ENCODE measurements around the gene IP6K1.
A peak's percentile ranks its signal among the peaks of the same experiment; 100 is the strongest.
"Not testable (repeated sequence)": the region's sequence is repeated elsewhere in the genome, so short reads cannot be mapped to it uniquely, and the experiment has no call there.

The IP6K1 gene

GRCh38 chr3:49786357-49787181, at the start of gene IP6K1:
Gene IP6K1 (minus strand): TSS chr3:49786542. CDS start chr3:49748040, 38,502 bp downstream.
- peak; percentile 98 for DNase-seq

- no peak for DNase-seq
These were observed 45.0 kb upstream of the IP6K1 start for GRCh38 chr3:49831341-49831740.

- no peak for DNase-seq
These were observed 39.7 kb upstream of the IP6K1 start for GRCh38 chr3:49826016-49826415.

- DNase-seq: not testable (repeated sequence)
These were observed 36.8 kb upstream of the IP6K1 start for GRCh38 chr3:49823131-49823530.

- no peak for DNase-seq
These were observed 27.3 kb upstream of the IP6K1 start, which contains the start of gene UBA7 for GRCh38 chr3:49813497-49814174. Gene UBA7 (minus strand): TSS chr3:49813953. CDS start chr3:49813787, 166 bp downstream.

GRCh38 chr3:49812916-49813496, 26.7 kb upstream of the IP6K1 start:
- DNase-seq: no peak

- no peak for DNase-seq
These were observed 21.2 kb upstream of the IP6K1 start for GRCh38 chr3:49807431-49808114.

GRCh38 chr3:49806850-49807249, 20.5 kb upstream of the IP6K1 start:
- no peak for DNase-seq

GRCh38 chr3:49805897-49806701, 19.8 kb upstream of the IP6K1 start:
- DNase-seq: no peak

- peak; percentile 47 for DNase-seq
These were observed 19.0 kb upstream of the IP6K1 start for GRCh38 chr3:49805367-49805782.

- DNase-seq: no peak
These were observed 18.0 kb upstream of the IP6K1 start for GRCh38 chr3:49804141-49805041.

- DNase-seq: peak; percentile 67
These were observed 17.3 kb upstream of the IP6K1 start for GRCh38 chr3:49803465-49804140.

GRCh38 chr3:49802719-49803464, 16.6 kb upstream of the IP6K1 start, which contains the start of gene INKA1:
Gene INKA1 (plus strand): TSS chr3:49803261. CDS start chr3:49803393, 132 bp downstream.
- DNase-seq: peak; percentile 86

- no peak for DNase-seq
These were observed 14.8 kb upstream of the IP6K1 start for GRCh38 chr3:49801160-49801559.

- DNase-seq: no peak
These were observed 13.4 kb upstream of the IP6K1 start, which contains the start of gene CDHR4 for GRCh38 chr3:49799761-49800160. Gene CDHR4 (minus strand): TSS chr3:49799873. CDS start chr3:49799812, 61 bp downstream.

- no peak for DNase-seq
These were observed 12.8 kb upstream of the IP6K1 start for GRCh38 chr3:49799105-49799504.

- no peak for DNase-seq
These were observed 8.9 kb upstream of the IP6K1 start for GRCh38 chr3:49794926-49795905.

- DNase-seq: no peak
These were observed 8.1 kb upstream of the IP6K1 start for GRCh38 chr3:49794431-49794830.
